B cell (primary cell): ENCODE data around the gene TCERG1L.

Experiments
- EZH2 ChIP-seq: IDR thresholded peaks from 2 replicates; pipeline ENCODE4 v1.6.1; 2012; ENCODE audit warnings: borderline replicate concordance, low read depth, mild to moderate bottlenecking, moderate library complexity, low read length; ENCODE audit not compliant: insufficient read depth, poor library complexity, severe bottlenecking
- TF ChIP-seq, protein P1 (sequence below): fragments of 200-600 bp; IDR thresholded peaks from one replicate; pipeline ENCODE4 v1.8.0; 2022; ENCODE audit warnings: antibody characterized with exemption, mild to moderate bottlenecking

DNA sequence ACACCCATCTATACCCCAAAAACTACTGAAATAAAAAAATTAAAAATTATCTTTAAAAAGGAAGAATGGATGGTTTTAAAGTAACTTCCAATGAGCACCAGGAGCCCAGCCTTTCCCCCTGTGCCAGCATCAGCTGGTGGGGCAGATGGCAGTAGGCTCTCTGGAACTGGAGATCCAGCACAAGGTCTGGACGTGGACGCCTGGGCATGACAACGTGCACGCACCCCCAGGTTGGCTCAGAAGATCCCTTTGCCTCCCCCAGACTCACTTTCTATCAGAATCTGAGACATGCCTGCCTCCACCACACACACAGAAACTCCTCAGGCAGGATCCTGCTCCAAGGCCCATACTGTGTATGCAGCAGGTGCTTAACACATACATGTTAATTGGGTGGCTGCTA is 35.8 kb downstream of the TCERG1L start:
- TF ChIP-seq, protein P1, sequence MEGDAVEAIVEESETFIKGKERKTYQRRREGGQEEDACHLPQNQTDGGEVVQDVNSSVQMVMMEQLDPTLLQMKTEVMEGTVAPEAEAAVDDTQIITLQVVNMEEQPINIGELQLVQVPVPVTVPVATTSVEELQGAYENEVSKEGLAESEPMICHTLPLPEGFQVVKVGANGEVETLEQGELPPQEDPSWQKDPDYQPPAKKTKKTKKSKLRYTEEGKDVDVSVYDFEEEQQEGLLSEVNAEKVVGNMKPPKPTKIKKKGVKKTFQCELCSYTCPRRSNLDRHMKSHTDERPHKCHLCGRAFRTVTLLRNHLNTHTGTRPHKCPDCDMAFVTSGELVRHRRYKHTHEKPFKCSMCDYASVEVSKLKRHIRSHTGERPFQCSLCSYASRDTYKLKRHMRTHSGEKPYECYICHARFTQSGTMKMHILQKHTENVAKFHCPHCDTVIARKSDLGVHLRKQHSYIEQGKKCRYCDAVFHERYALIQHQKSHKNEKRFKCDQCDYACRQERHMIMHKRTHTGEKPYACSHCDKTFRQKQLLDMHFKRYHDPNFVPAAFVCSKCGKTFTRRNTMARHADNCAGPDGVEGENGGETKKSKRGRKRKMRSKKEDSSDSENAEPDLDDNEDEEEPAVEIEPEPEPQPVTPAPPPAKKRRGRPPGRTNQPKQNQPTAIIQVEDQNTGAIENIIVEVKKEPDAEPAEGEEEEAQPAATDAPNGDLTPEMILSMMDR = no peak
- TF ChIP-seq EZH2 = no peak
